HG02973 (cell line): ENCODE results near the gene CHST2.

Experiments used
- ATAC-seq: cut with Tn5 transposase; IDR thresholded peaks from one replicate; pipeline ENCODE4 v1.9.1; 2021; ENCODE audit warnings: moderate library complexity; ENCODE audit not compliant: unreplicated experiment

Gene CHST2

DNA sequence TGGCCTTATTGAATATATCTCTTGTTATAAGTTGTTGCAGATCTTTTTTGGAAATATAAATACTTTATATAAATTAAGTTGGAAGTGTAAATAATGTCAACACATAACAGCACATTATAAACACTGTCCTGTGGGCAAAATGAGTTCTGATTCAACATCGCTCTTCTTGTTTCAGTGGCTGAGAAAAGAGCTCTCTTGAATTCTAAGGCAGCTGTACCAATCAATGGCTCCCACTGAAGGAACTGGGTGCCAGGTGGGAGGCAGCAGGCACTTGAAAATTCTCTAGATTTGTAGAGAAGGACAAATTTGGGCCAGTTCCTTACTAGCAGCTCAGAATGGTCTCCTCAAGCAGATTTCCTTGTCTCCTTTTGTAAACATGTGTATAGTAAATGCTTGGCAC is 45.6 kb downstream of the CHST2 start:
- peak; percentile 23 for ATAC-seq

DNA sequence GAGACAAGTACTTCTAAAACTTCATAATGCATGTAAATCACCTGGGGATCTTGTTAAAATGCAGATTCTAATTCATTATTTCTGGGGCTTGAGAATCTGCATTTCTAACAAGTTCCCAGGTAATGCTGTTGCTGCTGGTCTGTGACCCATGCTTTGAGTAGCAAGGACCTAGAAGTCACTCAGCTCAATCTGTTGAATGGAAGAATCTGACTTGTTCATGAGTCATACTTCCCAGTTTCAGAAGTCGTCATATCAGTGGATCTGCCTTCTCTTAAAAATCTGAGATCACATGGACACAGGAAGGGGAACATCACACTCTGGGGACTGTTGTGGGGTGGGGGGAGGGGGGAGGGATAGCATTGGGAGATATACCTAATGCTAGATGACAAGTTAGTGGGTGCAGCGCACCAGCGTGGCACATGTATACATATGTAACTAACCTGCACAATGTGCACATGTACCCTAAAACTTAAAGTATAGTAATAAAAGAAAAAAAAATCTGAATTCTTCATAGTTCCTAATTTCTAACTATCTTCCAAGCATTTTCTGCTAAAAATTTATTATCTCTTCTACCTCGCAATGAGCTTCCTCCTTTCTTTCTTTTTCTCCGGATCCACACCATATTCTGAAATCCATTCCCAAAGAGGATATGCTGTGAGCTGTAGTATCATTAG is 46.2 kb downstream of the CHST2 start:
- peak; percentile 60 for ATAC-seq

DNA sequence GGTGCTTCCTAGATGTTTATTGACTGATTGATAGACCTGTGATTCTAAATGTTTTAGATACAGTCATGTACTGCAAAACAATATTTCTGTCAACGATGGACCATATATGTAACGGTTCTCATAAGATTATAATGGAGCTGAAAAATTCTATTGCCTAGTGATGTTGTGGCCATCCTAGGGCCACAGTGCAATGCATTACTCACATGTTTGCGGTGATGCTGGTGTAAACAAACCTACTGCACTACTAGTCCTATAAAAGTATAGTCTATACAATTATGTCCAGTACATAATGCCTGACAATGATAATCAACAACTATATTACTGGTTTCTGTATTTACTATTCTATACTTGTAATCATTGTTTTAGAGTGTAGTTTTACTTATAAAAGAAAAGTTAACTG is 46.8 kb downstream of the CHST2 start:
- no peak for ATAC-seq

DNA sequence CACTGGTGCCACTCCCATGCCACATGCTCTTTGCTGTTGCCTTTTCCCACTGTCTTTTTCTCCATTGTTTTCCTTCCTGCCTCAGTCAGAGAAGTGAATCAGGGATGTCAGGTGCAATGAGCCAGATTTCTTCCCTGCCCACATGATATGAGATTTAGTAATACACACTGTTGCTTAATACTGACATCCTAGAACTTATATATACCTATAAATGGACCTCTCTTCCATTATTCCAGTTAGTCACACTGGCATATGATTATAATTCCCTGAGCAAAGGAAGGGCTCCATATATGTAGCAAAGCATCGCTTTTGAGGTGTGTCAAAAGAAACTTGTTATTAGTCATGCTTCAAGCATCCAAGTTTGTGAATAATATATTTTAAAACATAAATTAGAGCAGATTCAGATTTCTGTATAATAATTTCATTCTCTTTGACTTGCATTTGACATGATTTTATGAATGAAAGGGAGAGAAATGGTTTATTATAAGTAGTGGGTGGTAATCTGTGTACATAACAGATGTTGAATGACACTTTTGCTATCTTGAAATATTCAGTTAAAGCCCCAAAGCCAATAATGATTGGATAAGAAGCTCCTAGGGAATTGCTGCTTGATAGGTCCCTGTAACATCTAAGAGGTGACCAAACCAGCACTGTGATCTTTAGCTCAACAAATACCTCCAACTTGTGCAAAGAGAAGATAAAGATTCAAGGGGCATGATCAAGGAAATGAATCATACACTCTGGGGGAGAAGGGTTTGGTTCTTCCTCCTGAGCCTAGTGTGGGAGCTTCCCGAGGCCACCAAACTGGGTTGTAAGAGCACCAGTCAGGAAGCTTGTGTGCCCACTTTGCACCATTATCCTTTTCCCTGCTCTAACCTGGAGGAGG is 48.6 kb downstream of the CHST2 start:
- no peak for ATAC-seq

DNA sequence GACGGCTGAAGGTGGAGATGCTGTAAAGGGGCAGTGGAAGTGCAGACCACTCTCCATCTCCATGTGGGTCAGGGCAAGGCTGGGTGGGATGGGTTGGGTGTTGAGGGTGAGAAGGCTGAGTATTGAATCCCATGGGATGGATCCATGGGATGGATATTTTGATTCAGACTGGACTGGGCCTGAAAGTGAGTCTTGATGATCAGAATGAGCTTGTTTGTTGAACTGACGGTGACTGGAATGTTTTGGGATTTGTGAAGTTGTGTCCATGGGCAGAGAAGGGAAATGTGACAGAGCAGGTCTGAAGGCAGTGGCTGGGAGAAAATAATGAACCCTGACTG is 49.3 kb downstream of the CHST2 start:
- ATAC-seq = no peak

DNA sequence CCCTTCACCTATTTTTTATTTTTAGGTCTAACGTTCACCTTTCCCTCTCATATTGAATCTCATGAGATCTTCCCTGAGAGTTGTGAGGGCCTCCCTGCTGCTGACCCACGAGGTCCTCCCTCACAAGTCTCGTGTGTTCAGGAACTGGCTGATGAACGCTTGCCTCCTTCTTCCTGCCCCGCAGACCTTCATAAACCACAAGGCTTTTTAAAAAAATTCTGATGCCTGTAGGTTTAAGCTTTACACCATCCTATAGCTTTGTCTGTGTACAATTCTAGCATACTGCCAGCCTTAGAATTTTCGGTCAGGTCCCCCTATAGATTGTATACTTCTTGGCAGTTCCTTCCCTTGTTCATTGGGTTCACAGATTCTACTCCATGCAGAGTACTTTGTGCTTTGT is 50.5 kb downstream of the CHST2 start:
- no peak for ATAC-seq

DNA sequence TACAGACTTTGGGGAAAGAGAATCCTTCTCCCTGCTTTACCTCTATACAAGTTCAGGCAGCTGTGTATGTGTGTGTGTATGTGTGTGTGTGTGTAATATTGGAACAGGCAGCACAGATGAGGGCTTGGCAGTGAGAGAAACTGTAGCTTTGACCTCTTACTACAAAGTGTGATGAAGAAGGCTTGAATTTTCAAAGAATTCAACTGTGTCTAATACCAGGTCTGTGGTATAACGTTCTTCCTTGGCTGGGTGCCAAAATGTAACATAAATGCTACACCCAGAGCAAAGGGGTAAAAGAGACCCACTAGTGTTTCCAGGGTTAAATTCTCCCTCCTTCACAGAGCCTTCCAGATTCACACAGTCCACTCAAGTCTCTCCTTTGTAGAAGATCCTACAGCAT is 51.1 kb downstream of the CHST2 start:
- no peak for ATAC-seq

DNA sequence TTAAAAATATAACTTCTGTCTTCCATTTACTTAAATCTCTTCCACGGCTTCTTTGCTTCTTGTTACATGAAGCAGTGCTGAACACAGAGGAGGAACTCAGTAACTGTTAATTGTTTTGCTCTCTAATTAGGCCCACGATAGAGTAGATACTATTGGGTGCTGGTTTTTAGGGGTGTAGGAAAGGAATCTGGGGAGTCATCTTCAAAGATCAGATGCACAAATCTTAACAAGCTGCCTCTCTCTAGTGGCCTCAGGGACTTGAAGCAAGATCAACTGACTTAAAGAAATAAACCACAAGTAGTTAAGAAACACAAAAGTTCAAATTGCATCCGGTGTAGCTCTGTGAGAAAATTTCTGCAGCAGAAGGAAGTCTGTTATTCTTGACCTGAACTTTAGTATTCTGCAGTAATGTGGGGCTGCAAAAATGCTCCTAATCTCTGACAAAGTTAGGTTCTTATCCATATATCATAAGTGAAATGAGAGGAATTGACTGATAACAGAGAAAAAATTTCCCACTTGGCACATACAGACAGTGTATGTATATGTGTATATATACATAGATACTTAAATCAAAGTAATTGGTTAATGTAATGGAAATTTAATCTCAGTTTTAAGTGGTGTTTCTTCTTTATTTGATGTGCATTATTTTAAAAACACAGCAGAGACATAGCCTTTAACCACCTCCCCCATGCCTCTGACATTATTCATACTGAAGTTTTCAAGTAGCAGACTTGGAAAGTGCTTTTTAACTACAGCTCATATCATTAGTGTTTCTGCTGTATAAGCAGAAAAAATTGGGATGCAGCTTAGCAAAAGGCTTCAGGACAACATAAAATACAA is 51.8 kb downstream of the CHST2 start:
- ATAC-seq = peak; percentile 70

DNA sequence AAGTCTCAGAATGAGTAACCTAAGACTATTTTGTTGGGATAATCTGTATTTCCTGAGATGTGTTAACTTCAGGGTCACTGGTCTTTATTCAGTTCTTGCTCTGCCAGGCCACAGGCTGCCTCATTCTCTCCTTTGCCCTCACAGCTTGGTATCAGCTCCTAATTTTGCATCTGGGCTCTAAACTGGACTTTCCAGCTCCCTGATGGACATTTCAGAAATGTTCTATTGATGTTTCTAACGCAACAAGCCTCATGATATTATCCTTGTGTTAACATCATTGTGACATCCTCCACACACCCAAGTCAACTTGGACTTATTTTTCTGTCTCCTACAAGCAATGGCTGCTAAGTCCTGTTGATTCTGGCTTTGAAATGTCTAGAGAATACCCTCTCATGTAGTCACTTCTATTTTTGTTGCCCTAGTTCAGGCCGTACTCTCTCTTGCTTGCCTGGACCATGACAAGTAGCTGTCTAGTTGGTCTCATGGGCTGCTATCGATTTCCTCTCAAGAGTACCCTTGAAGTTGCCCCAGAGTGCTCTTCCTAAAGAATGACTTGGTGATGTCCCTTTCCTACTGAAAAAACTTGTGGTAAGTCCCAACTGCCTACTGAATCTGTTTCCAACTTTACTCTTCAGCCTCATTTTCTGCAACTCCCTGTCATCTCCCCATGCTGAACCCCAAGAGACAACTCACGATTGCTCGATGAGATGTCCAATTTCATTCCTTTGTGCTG is 52.7 kb downstream of the CHST2 start:
- no peak for ATAC-seq

DNA sequence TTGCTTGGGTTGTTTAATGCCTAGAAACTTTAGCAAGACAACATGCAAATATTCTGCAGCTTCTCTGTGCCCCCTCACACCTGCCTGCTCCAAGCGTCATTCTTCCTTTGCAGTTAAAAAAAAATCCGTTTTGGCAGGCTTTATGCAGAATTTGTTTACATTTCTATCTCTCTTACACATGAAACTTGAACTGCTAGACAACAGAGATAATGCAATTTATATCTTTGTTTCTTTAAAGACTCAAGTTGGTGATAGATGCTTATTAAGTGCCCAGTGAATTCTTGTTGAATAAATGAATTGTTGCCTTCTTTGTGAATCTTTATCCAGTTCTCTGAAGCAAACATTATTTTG is 53.2 kb downstream of the CHST2 start:
- no peak for ATAC-seq

DNA sequence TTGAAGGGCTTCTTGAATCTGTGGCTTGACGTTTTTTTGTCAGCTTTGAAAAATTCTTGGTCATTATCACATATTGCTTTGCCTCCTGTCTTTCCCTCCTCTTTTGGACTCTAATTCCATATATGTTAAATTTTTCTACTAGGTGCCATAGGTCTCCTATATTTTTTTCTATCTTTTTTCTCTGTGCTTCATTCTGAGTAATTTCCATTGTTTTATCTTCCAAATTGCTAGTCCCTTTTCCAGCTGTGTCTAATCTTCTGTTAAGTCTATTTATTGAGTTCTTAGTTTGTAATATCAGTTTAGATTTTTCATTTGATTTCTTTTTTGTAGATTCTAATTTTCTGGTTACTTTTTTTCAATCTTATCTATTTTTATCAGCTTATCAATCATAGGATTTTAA is 53.7 kb downstream of the CHST2 start:
- ATAC-seq = no peak
